Inferior parietal cortex (tissue), 1 donor: ENCODE results near the gene WDR1.

ENCODE experiments used
- DNase-seq: peaks from one replicate; pipeline ENCODE4 v3.0.0-alpha.2; 2016; ENCODE audit errors: extremely low spot score

WDR1 gene

GRCh38 chr4:10114607-10115006, 2.0 kb downstream of the WDR1 start:
- DNase-seq = no peak

- DNase-seq = no peak
Observed at GRCh38 chr4:10114147-10114546, 2.5 kb downstream of the WDR1 start.

GRCh38 chr4:10113362-10114047, 3.1 kb downstream of the WDR1 start:
- no peak for DNase-seq

- no peak for DNase-seq
Observed at GRCh38 chr4:10112658-10113284, 3.8 kb downstream of the WDR1 start.

GRCh38 chr4:10111067-10111801, 5.4 kb downstream of the WDR1 start:
- no peak for DNase-seq

GRCh38 chr4:10109995-10110670, 6.5 kb downstream of the WDR1 start:
- no peak for DNase-seq

GRCh38 chr4:10108818-10109783, 7.5 kb downstream of the WDR1 start:
- no peak for DNase-seq

- no peak for DNase-seq
Observed at GRCh38 chr4:10108391-10108790, 8.2 kb downstream of the WDR1 start.

- no peak for DNase-seq
Observed at GRCh38 chr4:10107111-10108091, 9.2 kb downstream of the WDR1 start.

GRCh38 chr4:10106421-10107039, 10.1 kb downstream of the WDR1 start:
- DNase-seq = peak; percentile 60

- no peak for DNase-seq
Observed at GRCh38 chr4:10105920-10106319, 10.7 kb downstream of the WDR1 start.

- DNase-seq = no peak
Observed at GRCh38 chr4:10105421-10105820, 11.2 kb downstream of the WDR1 start.

GRCh38 chr4:10104991-10105276, 11.7 kb downstream of the WDR1 start:
- no peak for DNase-seq

- peak; percentile 34 for DNase-seq
Observed at GRCh38 chr4:10104211-10104990, 12.2 kb downstream of the WDR1 start.

- no peak for DNase-seq
Observed at GRCh38 chr4:10102474-10103332, 13.9 kb downstream of the WDR1 start.

- no peak for DNase-seq
Observed at GRCh38 chr4:10101671-10102473, 14.7 kb downstream of the WDR1 start.

GRCh38 chr4:10100734-10101216, 15.8 kb downstream of the WDR1 start:
- no peak for DNase-seq
